ENCODE results near the gene FBXL17.
"Not testable (repeated sequence)": the region's sequence is repeated elsewhere in the genome, so short reads cannot be mapped to it uniquely, and the experiment has no call there.

GRCh38 chr5:108405201-108405600 is 23.3 kb upstream of the FBXL17 start:
- TF ChIP-seq CTCF (IDR thresholded peaks at IDR 0.05); ZFX (IDR thresholded peaks at IDR 0.05; ENCODE audit: borderline replicate concordance): not testable (repeated sequence)

All from 22Rv1 (cell line).